GM23338 (cell line): Measurements from ENCODE around the gene DLGAP4. TPM values are rescaled to one million over a fixed set of nuclear protein-coding genes. Genes with fewer than 3 reads are reported as not detected.

ENCODE experiments used
- ATAC-seq: fragments of 200-7000 bp; cut with Tn5 transposase; 3 replicates; pipeline ENCODE4 v1.9.1; 2020
- DNase-seq: peaks from one replicate; pipeline ENCODE4 v3.0.0-alpha.2; 2015; ENCODE audit warnings: low spot score
- H2AFZ ChIP-seq: fragments of 200-600 bp; sonication (generic); 2 replicates; pipeline ENCODE4 v1.8.0; 2016; ENCODE audit warnings: antibody characterized with exemption, mild to moderate bottlenecking, moderate library complexity
- H3F3A ChIP-seq: fragments of 200-600 bp; sonication (generic); replicated peaks from 2 replicates; pipeline ENCODE4 v1.8.0; 2017; ENCODE audit warnings: antibody characterized with exemption, mixed run types, low read depth
- H3K27ac ChIP-seq: fragments of 200-600 bp; sonication (generic); 2 replicates; pipeline ENCODE4 v1.6.1; 2016; ENCODE audit warnings: low read depth
- H3K27me3 ChIP-seq: fragments of 200-600 bp; sonication (generic); 2 replicates; pipeline ENCODE4 v1.8.0; 2016; ENCODE audit warnings: mild to moderate bottlenecking, mixed run types, moderate library complexity; ENCODE audit not compliant: insufficient read depth
- H3K36me3 ChIP-seq: fragments of 200-600 bp; sonication (generic); 2 replicates; pipeline ENCODE4 v1.8.0; 2016; ENCODE audit warnings: mild to moderate bottlenecking; ENCODE audit not compliant: insufficient read depth
- H3K4me1 ChIP-seq: fragments of 200-600 bp; sonication (generic); 2 replicates; pipeline ENCODE4 v1.8.0; 2016; ENCODE audit warnings: mild to moderate bottlenecking, moderate library complexity; ENCODE audit not compliant: insufficient read depth
- H3K4me2 ChIP-seq: fragments of 200-600 bp; sonication (generic); 2 replicates; pipeline ENCODE4 v1.7.1; 2017; ENCODE audit warnings: mixed run types
- H3K4me3 ChIP-seq: fragments of 200-600 bp; sonication (generic); 2 replicates; pipeline ENCODE4 v1.6.1; 2016; ENCODE audit warnings: mixed run types
- H3K79me2 ChIP-seq: fragments of 200-600 bp; sonication (generic); replicated peaks from 2 replicates; pipeline ENCODE4 v1.8.0; 2017; ENCODE audit warnings: mild to moderate bottlenecking; ENCODE audit not compliant: insufficient read depth
- H3K9me2 ChIP-seq: fragments of 200-600 bp; sonication (generic); 2 replicates; pipeline ENCODE4 v1.8.0; 2017; ENCODE audit not compliant: insufficient read depth
- H4K20me1 ChIP-seq: fragments of 200-600 bp; sonication (generic); replicated peaks from 2 replicates; pipeline ENCODE4 v1.8.0; 2017; ENCODE audit warnings: mild to moderate bottlenecking; ENCODE audit not compliant: insufficient read depth
- H3K27ac Mint-ChIP-seq: 2 replicates; pipeline ENCODE4 v1.8.0; 2020; ENCODE audit warnings: inconsistent platforms, mild to moderate bottlenecking, moderate library complexity, mixed read lengths
- H3K27me3 Mint-ChIP-seq: 3 replicates; pipeline ENCODE4 v1.8.0; 2022; ENCODE audit warnings: low read depth, mild to moderate bottlenecking, moderate library complexity, mixed read lengths, inconsistent platforms; ENCODE audit not compliant: insufficient read depth, poor library complexity
- H3K36me3 Mint-ChIP-seq: 3 replicates; pipeline ENCODE4 v1.8.0; 2021; ENCODE audit warnings: low read depth, mild to moderate bottlenecking, inconsistent platforms, moderate library complexity, mixed read lengths
- H3K4me1 Mint-ChIP-seq: 3 replicates; pipeline ENCODE4 v1.8.0; 2020; ENCODE audit warnings: mild to moderate bottlenecking, inconsistent platforms, mixed read lengths
- H3K4me3 Mint-ChIP-seq: 3 replicates; pipeline ENCODE4 v1.8.0; 2021; ENCODE audit warnings: moderate library complexity, mild to moderate bottlenecking, inconsistent platforms, mixed read lengths
- H3K9me3 Mint-ChIP-seq: 3 replicates; pipeline ENCODE4 v1.8.0; 2020; ENCODE audit warnings: moderate library complexity, mild to moderate bottlenecking, inconsistent platforms, mixed read lengths
- CTCF ChIP-seq, 2 experiments: fragments of 200-600 bp in 1 of 2; sonication (generic) in 1 of 2; conservative IDR thresholded peaks; 2 replicates each; pipeline versions ENCODE4 v1.5.1 to v1.6.1; 2016 to 2017; ENCODE audit warnings: antibody characterized with exemption in 2 of 2, low read depth in 2 of 2, mild to moderate bottlenecking in 2 of 2, moderate library complexity in 1 of 2
- ETS1 ChIP-seq: IDR thresholded peaks from 2 replicates; pipeline ENCODE4 v1.6.1; 2016; ENCODE audit warnings: antibody characterized with exemption
- EZH2 ChIP-seq: fragments of 200-600 bp; sonication (generic); IDR thresholded peaks from one replicate; pipeline ENCODE4 v1.8.0; 2017; ENCODE audit warnings: antibody characterized with exemption, mild to moderate bottlenecking, low read depth; ENCODE audit not compliant: unreplicated experiment
- EZH2phosphoT487 ChIP-seq: fragments of 200-600 bp; sonication (generic); IDR thresholded peaks from one replicate; pipeline ENCODE4 v1.8.1; 2018; ENCODE audit warnings: antibody characterized with exemption; ENCODE audit not compliant: unreplicated experiment
- JUNB ChIP-seq: IDR thresholded peaks from one replicate; pipeline ENCODE4 v1.6.1; 2016; ENCODE audit warnings: antibody characterized with exemption; ENCODE audit not compliant: unreplicated experiment
- REST ChIP-seq: IDR thresholded peaks from one replicate; pipeline ENCODE4 v1.6.1; 2018; ENCODE audit warnings: antibody characterized with exemption; ENCODE audit not compliant: unreplicated experiment
- STAT1 ChIP-seq: IDR thresholded peaks from one replicate; pipeline ENCODE4 v1.6.1; 2016; ENCODE audit warnings: antibody characterized with exemption; ENCODE audit not compliant: unreplicated experiment
- ZNF462 ChIP-seq: fragments of 250-450 bp; sonication (Bioruptor Pico); IDR thresholded peaks from 2 replicates; pipeline ENCODE4 v1.5.0; 2020; ENCODE audit warnings: mild to moderate bottlenecking, moderate library complexity
- polyA plus RNA-seq: library from polyadenylated mRNA; unstranded; fragments of >200 nt; fragmentation: Nextera tagmentation; extraction: Ambion mirVana; gene quantifications from 2 replicates; pipeline ENCODE4 v1.2.1, GENCODE V29; 2016
- total RNA-seq: library from RNA; depleted of rRNA; stranded (reverse); fragments of >200 nt; shearing (Covaris generic); gene quantifications from 2 replicates; pipeline ENCODE4 v1.2.3, GENCODE V29; 2014

The DLGAP4 gene
- total and polyA plus RNA-seq, 2 experiments from 2014 or later, result 46.1 to 52.2 TPM

- TF ChIP-seq CTCF (conservative IDR thresholded peaks at IDR 0.05; ENCODE audit: low read depth in 2 of 2), result no peak
- no peak for TF ChIP-seq EZH2phosphoT487
- TF ChIP-seq EZH2, result no peak
These were observed 31.8 kb upstream of the DLGAP4 start (continued) for GRCh38 chr20:36274181-36274841.

- Histone ChIP-seq H4K20me1 (no peaks in the 10 kb centered on the region), H3K9me2 (no peaks in the 10 kb centered on the region), H3K27ac (no peak overlapping the region), H3F3A (no peaks in the 10 kb centered on the region), H2AFZ (no peak overlapping the region), H3K36me3 (no peaks in the 10 kb centered on the region), H3K79me2 (no peaks in the 10 kb centered on the region), H3K27me3 (no peaks in the 10 kb centered on the region), H3K4me3 (no peak overlapping the region), H3K4me2 (no peak overlapping the region), H3K4me1 (no peaks in the 10 kb centered on the region; the same call in 1 of the 2 replicates)
- ATAC-seq (no peak), DNase-seq (no peak)
- Mint-ChIP-seq H3K27ac (no peak overlapping the region), H3K4me1 (peaks cover 36% of the 10 kb centered on the region), H3K9me3 (no peaks in the 10 kb centered on the region), H3K27me3 (peaks cover 8% of the 10 kb centered on the region), H3K4me3 (no peak overlapping the region), H3K36me3 (no peaks in the 10 kb centered on the region)
- no peak for TF ChIP-seq EZH2
- TF ChIP-seq JUNB, result no peak
- TF ChIP-seq REST, result no peak
- TF ChIP-seq STAT1, result no peak
- TF ChIP-seq EZH2phosphoT487, result no peak
- no peak for TF ChIP-seq ETS1
- no peak for TF ChIP-seq ZNF462
- TF ChIP-seq CTCF (conservative IDR thresholded peaks at IDR 0.05; ENCODE audit: low read depth in 2 of 2), result no peak
These were observed 31.1 kb upstream of the DLGAP4 start for GRCh38 chr20:36275011-36275410.
